ENCODE data around the gene AP5Z1.

Gene AP5Z1

GRCh38 chr7:4768597-4769569 is 6.5 kb upstream of the AP5Z1 start:
- no peak for DNase-seq

DNA sequence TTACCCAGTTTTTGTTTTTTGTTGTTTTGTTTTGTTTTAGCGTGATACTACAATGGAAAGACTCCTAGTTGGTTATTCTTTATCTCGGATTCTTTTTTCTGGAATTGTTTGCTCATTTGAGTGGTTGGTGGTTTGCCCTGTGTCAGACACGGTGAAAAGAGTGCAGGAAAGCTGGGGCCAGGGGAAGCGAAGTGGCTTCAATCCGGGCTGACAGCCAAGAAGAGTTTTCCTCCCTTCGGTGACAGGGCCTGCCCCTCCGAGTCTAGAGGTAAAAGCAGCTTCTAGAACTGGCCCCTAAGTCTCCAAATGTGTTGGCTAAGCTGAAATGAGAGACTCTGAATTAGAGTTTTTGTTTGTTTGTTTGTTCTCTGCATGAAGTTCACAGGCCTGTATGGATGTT is 5.7 kb upstream of the AP5Z1 start:
- DNase-seq: no peak

DNA sequence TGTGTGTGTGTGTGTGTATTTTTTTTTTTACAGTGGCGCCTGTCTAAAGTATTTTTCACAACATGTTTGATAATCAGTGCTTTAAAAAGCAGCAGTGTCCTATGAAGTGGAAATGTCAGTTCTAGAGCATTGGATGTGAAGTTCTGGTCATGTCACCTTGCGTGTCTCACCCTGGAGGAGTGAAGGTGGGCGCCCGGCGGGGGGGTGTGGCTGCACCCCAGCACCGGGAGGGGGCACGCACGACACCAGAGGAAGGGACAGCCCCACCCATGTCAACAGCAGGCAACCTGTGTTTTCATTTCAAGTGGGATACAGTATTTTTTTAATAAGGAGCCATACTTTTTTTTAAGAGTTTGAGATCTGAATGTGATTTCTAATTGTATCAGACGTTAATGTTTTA is 4.5 kb upstream of the AP5Z1 start:
- no peak for DNase-seq

- no peak for DNase-seq
Measured at GRCh38 chr7:4771737-4772136, 3.7 kb upstream of the AP5Z1 start.

- no peak for DNase-seq
Measured at GRCh38 chr7:4772306-4772705, 3.1 kb upstream of the AP5Z1 start.

- no peak for DNase-seq
Measured at GRCh38 chr7:4774007-4774406, 1.4 kb upstream of the AP5Z1 start.

DNA sequence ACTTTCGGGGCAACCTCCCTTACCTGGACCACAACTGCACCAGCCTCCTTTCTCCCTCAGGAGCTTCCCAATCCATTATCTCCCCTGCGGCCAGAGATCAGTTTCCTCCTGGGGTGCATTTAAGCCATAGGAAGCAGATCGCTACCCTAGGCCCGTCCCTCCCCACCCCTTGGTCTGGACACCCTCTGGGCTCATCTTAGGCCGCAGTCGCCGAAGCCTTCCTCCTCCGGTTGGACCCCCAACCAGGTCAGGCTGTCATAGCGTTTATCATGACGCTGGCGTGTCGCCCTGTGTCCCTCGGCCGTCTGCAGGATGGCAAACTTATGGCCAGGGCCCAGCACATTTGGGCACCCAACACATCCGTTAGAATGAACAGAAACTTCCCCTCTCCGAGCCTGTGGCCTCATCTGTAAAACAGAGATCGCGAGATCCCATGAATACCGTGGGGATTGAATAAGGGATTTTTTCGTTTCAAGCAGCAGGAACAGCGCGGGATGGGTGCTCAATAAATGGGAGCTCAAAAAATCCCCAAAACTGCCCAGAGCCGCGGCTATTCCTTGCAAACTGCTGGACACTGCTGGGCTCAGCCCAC is 669 bp upstream of the AP5Z1 start:
- DNase-seq: no peak

DNA sequence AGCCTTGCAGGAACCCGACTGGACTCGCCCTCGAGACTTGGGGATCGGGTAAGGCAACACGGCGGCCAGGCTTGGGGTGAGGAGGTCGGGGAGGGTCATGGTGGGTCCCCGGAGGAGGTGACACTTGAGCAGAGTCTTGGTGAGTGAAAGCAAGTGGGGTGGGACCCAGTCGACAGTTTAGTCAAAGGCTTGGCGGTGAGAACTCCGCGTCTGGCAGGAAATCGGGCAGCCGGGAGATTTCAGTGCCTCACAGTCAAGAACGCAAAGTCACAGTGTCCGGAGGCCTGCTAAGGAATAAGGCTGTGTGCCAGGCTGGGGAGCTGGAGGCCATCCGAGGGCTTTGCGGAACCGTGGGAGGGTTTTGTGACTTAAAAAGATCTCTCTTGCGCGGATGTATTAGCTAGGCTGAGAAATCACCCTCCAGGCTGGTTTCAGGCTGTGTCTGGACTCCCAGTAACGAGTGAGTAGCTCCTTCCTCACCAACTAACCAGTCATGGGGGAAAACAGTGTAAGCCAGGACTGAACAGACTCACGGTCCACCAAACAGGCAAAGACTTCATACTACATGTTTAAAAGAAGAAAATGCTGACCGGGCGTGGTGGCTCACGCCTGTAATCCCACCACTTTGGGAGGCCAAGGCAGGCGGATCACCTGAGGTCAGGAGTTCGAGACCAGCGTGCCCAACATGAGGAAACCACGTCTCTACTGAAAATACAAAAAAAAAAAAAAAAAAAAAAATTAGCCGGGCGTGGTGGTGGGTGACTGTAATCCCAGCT is 613 bp downstream of the AP5Z1 start:
- peak; percentile 45 for DNase-seq

DNA sequence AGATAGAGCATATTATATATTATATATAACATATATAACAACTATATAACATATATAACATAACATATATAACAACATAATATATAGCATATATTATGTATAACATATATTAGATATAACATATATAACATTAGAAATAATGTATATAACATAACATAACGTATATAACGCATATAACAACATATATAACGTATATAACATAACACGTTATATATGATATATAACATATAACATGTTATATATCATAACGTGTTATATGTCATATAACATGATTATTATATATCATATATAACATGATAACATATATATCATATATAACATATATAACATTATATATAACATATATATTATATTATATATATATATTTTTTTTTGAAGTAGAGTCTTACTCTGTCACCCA is 3.7 kb downstream of the AP5Z1 start:
- no peak for DNase-seq

DNA sequence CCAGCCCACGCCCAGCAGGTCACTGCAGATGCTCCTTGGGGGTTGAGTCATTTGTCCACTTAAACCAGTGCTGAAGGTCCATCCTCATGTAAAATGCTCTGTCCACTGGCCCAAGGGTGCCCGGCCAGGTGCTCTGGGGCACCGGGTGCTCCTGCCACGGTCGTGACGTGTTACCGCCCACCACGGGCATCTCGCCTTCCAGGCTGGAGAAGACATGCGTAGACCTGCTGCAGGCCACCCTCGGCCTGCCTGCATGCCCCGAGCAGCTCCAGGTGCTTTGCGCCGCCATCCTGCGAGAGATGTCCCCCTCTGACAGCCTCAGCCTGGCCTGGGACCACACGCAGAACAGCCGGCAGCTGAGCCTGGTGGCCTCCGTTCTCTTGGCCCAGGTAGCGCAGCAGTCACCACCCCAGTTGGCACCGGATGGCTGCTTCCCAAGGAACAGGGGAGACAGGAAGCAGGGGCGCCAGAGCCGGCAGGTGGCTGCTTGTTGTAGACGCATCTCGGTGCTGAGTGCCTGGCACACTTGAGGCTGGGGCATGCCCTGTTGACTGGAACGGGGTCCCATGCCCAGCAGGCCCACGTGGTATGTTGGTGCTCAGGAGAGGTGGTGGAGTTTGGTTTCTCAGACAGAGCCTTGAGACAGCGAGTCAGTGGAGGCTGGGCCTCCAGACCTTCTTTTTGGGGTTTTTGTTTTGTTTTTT is 6.1 kb downstream of the AP5Z1 start:
- no peak for DNase-seq

GRCh38 chr7:4782333-4783291 is 7.2 kb downstream of the AP5Z1 start:
- no peak for DNase-seq

DNA sequence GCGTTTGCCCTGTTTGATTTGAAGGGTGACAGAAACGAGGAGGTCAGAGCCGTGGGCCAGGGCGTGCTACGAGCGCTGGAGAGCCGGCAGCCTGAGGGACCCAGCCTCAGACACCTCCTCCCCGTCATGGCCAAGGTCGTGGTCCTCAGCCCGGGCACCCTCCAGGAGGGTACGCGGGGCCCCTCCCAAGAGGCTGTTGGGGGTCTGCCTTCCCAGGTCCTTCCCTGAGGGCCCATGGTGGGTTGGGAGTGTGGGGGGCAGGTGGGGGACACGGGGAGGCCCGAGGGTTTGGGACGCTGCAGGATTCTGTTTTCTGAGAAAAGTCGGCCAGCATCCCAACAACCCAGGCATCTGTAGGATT is 7.8 kb downstream of the AP5Z1 start:
- DNase-seq: no peak

DNA sequence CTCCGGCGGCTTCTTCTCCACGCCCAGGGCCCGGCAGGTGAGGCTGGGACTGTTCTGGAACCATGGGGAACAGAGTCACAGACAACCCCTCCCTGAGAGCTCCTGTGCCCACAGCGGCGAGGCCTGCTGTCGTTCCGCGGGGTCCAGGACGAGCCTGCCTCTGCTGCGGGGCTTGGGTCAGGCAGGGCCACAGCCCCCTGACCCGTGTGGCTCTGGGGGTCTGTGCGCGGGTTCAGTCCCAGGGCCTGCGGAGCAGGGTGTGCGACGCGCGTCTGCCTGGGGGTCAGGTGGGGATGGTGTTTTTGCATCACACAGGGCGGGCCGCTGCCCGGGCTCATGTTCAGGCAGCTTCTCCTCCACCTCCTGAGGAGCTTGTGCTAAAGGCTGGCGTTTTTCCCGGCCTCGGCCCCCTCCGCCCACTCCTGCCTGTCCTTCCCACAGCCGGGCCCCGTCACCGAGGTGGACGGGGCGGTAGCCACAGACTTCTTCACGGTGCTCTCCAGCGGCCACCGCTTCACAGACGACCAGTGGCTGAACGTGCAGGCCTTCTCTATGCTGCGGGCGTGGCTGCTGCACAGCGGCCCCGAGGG is 8.4 kb downstream of the AP5Z1 start:
- DNase-seq: no peak

GRCh38 chr7:4784799-4785198 is 9.4 kb downstream of the AP5Z1 start:
- no peak for DNase-seq

DNA sequence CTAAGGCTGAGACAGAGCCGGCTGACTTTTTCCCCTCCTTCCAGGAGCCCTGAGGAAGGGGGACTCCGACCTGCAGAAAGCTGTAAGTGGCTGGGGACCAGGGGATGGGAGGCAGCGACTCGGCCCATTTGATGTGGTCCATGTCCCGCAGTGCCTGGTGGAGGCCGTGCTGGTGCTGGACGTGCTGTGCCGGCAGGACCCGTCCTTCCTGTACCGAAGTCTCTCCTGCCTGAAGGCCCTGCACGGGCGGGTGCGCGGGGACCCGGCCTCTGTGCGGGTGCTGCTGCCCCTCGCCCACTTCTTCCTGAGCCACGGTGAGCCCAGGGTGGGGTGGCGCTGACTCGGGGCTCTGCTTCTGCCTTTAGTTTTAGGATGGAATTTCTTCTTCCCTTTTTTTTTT is 9.9 kb downstream of the AP5Z1 start:
- no peak for DNase-seq

GRCh38 chr7:4786015-4786414 is 10.6 kb downstream of the AP5Z1 start:
- DNase-seq: no peak

DNA sequence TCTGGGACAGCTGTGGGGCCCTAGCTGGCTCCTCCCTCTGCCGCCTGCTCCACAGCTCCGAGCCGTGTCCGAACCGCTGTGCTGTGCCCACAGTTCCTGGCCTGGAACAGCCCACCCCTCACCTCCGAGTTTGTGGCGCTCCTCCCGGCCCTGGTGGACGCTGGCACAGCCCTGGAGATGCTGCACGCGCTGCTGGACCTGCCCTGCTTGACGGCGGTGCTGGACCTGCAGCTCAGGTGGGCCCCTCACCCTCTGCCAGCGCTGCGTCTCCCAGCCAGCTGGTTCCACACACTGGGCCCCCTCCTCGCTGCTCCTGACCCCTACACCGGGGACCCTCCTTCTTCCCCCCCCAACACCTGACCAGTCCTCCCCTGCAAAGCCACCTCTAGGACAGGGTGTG is 12.1 kb downstream of the AP5Z1 start:
- DNase-seq: no peak

GRCh38 chr7:4787947-4788626 is 12.7 kb downstream of the AP5Z1 start:
- DNase-seq: no peak

- no peak for DNase-seq
Measured at GRCh38 chr7:4788627-4789189, 13.3 kb downstream of the AP5Z1 start.
